PC-9 (cell line): Measurements from ENCODE around the gene SLC22A14. TPM values are rescaled to one million over a fixed set of nuclear protein-coding genes. Genes with fewer than 3 reads are reported as not detected.

ENCODE experiments used
- BruUV-seq: library from RNA; stranded (reverse); fragments of 400-500 nt; replicated peaks from 2 replicates; lab custom pipeline; 2021; lab: Mats Ljungman, UMichigan
- CTCF ChIA-PET: fragments of 300-600 bp; sonication (Branson Sonifier 250); formaldehyde crosslinking; loops from one replicate; lab custom pipeline; 2022; ENCODE audit warnings: antibody characterized with exemption; lab: Charles Lee
- POLR2A ChIA-PET: fragments of 300-600 bp; sonication (Branson Sonifier 250); formaldehyde crosslinking; loops from one replicate; lab custom pipeline; 2022; ENCODE audit warnings: antibody characterized with exemption; ENCODE audit not compliant: unreplicated experiment; lab: Charles Lee
- DNase-seq, 2 experiments: peaks; one replicate each; pipeline versions ENCODE4 v3.0.0 to v3.0.0-alpha.2; 2015 to 2022; ENCODE audit warnings: mixed read lengths in 1 of 2
- H2AFZ ChIP-seq: fragments of 200-600 bp; sonication (generic); 2 replicates; pipeline ENCODE4 v1.8.1; 2017; ENCODE audit warnings: antibody characterized with exemption
- H3F3A ChIP-seq: fragments of 200-600 bp; sonication (generic); 2 replicates; pipeline ENCODE4 v1.8.1; 2017; ENCODE audit warnings: antibody characterized with exemption, mild to moderate bottlenecking, low read depth; ENCODE audit not compliant: insufficient read depth
- H3K27ac ChIP-seq: fragments of 200-600 bp; sonication (generic); 2 replicates; pipeline ENCODE4 v1.6.1; 2016; ENCODE audit warnings: mixed run types
- H3K27me3 ChIP-seq: fragments of 200-600 bp; sonication (generic); 2 replicates; pipeline ENCODE4 v1.6.1; 2016; ENCODE audit warnings: low read depth, mixed run types; ENCODE audit not compliant: insufficient read depth
- H3K36me3 ChIP-seq: fragments of 200-600 bp; sonication (generic); 2 replicates; pipeline ENCODE4 v1.6.1; 2016; ENCODE audit warnings: low read depth, mixed run types
- H3K4me1 ChIP-seq: fragments of 200-600 bp; sonication (generic); replicated peaks from 2 replicates; pipeline ENCODE4 v1.6.1; 2016; ENCODE audit warnings: mixed run types; ENCODE audit not compliant: insufficient read depth
- H3K4me2 ChIP-seq: fragments of 200-600 bp; sonication (generic); 2 replicates; pipeline ENCODE4 v1.6.1; 2017; ENCODE audit warnings: mixed run types
- H3K4me3 ChIP-seq: fragments of 200-600 bp; sonication (generic); 2 replicates; pipeline ENCODE4 v1.6.1; 2016; ENCODE audit warnings: mixed run types
- H3K79me2 ChIP-seq: fragments of 200-600 bp; sonication (generic); 2 replicates; pipeline ENCODE4 v1.6.1; 2017; ENCODE audit warnings: low read depth, mixed run types
- H3K9me2 ChIP-seq: fragments of 200-600 bp; sonication (generic); 2 replicates; pipeline ENCODE4 v1.8.1; 2017; ENCODE audit warnings: mild to moderate bottlenecking; ENCODE audit not compliant: insufficient read depth
- H3K9me3 ChIP-seq: fragments of 200-600 bp; sonication (generic); 2 replicates; pipeline ENCODE4 v1.8.1; 2016; ENCODE audit warnings: low read depth; ENCODE audit not compliant: insufficient read depth
- H4K20me1 ChIP-seq: fragments of 200-600 bp; sonication (generic); 2 replicates; pipeline ENCODE4 v1.8.1; 2017; ENCODE audit not compliant: insufficient read depth
- CTCF ChIP-seq: fragments of 200-600 bp; sonication (generic); conservative IDR thresholded peaks from 2 replicates; pipeline ENCODE4 v1.6.1; 2017; ENCODE audit warnings: mixed run types, antibody characterized with exemption, mild to moderate bottlenecking, moderate library complexity
- EZH2 ChIP-seq: fragments of 200-600 bp; sonication (generic); IDR thresholded peaks from 2 replicates; pipeline ENCODE4 v1.8.0; 2017; ENCODE audit warnings: antibody characterized with exemption, low read depth
- intact Hi-C: fragments of 100-400 bp; cut with micrococcal nuclease; formaldehyde crosslinking; loops from one replicate; pipeline ENCODE4 v1.10.0; 2022; ENCODE audit not compliant: unreplicated experiment
- total RNA-seq: library from RNA; stranded (reverse); gene quantifications from 2 replicates; pipeline ENCODE4 v1.2.3, GENCODE V29; 2021

Gene SLC22A14
- total RNA-seq, 1 experiment from 2014 or later = not detected

- Histone ChIP-seq H3K4me3 (no peak overlapping the region), H3F3A (no peaks in the 10 kb centered on the region), H4K20me1 (no peaks in the 10 kb centered on the region), H3K9me3 (no peaks in the 10 kb centered on the region), H3K79me2 (no peaks in the 10 kb centered on the region), H3K4me1 (no peaks in the 10 kb centered on the region), H3K36me3 (no peaks in the 10 kb centered on the region), H3K9me2 (peaks cover 4% of the 10 kb centered on the region; the same call in 1 of the 2 replicates), H2AFZ (no peak overlapping the region), H3K27ac (no peak overlapping the region), H3K27me3 (no peaks in the 10 kb centered on the region), H3K4me2 (no peak overlapping the region)
- intact Hi-C loops = no loop called here
- BruUV-seq = no TSS peak
- no peak for DNase-seq
- CTCF ChIA-PET = no interaction called here
- TF ChIP-seq EZH2 (no peak), CTCF (no peak)
- POLR2A ChIA-PET = no interaction called here
These were observed 53.2 kb downstream of the SLC22A14 start for GRCh38 chr3:38335263-38335662.

- Histone ChIP-seq H3K27ac (no peak overlapping the region), H3F3A (no peaks in the 10 kb centered on the region), H3K79me2 (no peaks in the 10 kb centered on the region), H3K4me3 (no peak overlapping the region), H3K27me3 (no peaks in the 10 kb centered on the region), H3K9me2 (peaks cover 4% of the 10 kb centered on the region; the same call in 1 of the 2 replicates), H3K4me1 (no peaks in the 10 kb centered on the region), H3K9me3 (no peaks in the 10 kb centered on the region), H3K4me2 (no peak overlapping the region), H4K20me1 (no peaks in the 10 kb centered on the region), H3K36me3 (no peaks in the 10 kb centered on the region), H2AFZ (no peak overlapping the region)
- ChIA-PET POLR2A (no interaction called here), CTCF (no interaction called here)
- TF ChIP-seq CTCF = no peak
- TF ChIP-seq EZH2 = no peak
- no peak for DNase-seq
- no TSS peak for BruUV-seq
- intact Hi-C loops = no loop called here
These were observed 55.6 kb downstream of the SLC22A14 start for GRCh38 chr3:38337703-38338102.

DNA sequence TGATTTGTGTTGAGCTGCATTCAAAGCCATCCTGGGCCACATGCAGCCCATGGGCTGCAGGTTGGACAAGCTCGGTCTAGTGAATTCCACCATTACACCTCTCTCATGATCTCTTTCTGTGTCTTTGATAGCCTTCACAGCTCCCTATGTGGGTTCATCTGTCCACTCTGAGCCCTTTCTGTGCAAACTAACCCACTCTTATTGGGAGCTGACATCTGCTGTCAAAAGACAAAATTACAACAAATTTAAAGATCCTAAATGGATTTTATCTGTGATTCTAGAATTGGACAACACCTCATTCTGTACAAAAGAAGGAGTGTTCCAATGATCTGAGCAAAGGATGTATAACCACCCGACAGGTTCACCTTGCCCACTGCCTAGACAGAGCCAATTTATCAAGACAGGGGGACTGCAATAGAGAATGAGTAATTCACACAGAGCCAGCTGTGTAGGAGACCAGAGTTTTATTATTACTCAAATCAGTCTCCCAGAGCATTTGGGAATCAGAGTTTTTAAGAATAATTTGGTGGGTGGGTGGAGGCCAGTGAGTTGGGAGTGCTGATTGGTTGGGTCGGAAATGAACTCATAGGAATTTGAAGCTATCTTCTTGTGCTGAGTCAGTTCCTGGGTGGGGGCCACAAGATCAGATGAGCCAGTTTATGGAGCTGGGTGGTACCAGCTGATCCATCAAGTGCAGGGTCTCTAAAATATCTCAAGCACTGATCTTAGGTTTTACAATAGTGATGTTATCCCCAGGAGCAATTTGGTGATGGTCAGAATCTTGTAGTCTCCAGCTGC lies 61.9 kb downstream of the SLC22A14 start:
- TF ChIP-seq CTCF (no peak), EZH2 (no peak)
- Histone ChIP-seq H3K79me2 (0 out of 2 replicates have a peak, but pooled peaks cover 11% of the 10 kb centered on the region), H3K4me1 (peaks cover 11% of the 10 kb centered on the region), H3K4me2 (no peak overlapping the region), H3K4me3 (no peak overlapping the region), H3K9me3 (no peaks in the 10 kb centered on the region), H3K36me3 (no peaks in the 10 kb centered on the region), H3K27ac (no peak overlapping the region), H3F3A (peaks cover 5% of the 10 kb centered on the region; the same call in 1 of the 2 replicates), H4K20me1 (no peaks in the 10 kb centered on the region), H3K9me2 (no peaks in the 10 kb centered on the region), H2AFZ (no peak overlapping the region), H3K27me3 (no peaks in the 10 kb centered on the region)
- CTCF ChIA-PET = interaction anchor here (0.6 kb wide), 1 partner anchor 264 kb away, joined by 4 read pairs; no protein-coding TSS in a partner anchor
- intact Hi-C loops = loop anchor here (10.0 kb wide), 2 partner anchors 111 to 339 kb away; partner anchors contain the start of gene ACVR2B
- no peak for DNase-seq
- BruUV-seq = no TSS peak
- POLR2A ChIA-PET = no interaction called here
